Trophoblast cell (in vitro differentiated cells and primary cell): ENCODE results near the gene ALDH2.

Experiments
- DNase-seq, 2 donors: peaks; one replicate each; pipeline ENCODE4 v3.0.0-alpha.2; 2016
- H2AFZ ChIP-seq: 2 replicates; pipeline ENCODE4 v1.6.1; 2013; ENCODE audit warnings: low read length, moderate library complexity, mild to moderate bottlenecking; ENCODE audit not compliant: insufficient read depth, poor library complexity
- H2AK5ac ChIP-seq: 2 replicates; pipeline ENCODE4 v1.6.1; 2013; ENCODE audit warnings: mild to moderate bottlenecking, low read length
- H2BK120ac ChIP-seq: 2 replicates; pipeline ENCODE4 v1.6.1; 2013; ENCODE audit warnings: low read length, mild to moderate bottlenecking, moderate library complexity; ENCODE audit not compliant: insufficient read depth, poor library complexity
- H2BK12ac ChIP-seq: 2 replicates; pipeline ENCODE4 v1.6.1; 2013; ENCODE audit warnings: mild to moderate bottlenecking, low read length, moderate library complexity
- H2BK5ac ChIP-seq: 2 replicates; pipeline ENCODE4 v1.6.1; 2013; ENCODE audit warnings: low read length, low read depth, moderate library complexity, mild to moderate bottlenecking; ENCODE audit not compliant: poor library complexity
- H3K14ac ChIP-seq: 2 replicates; pipeline ENCODE4 v1.6.1; 2013; ENCODE audit warnings: mild to moderate bottlenecking, low read length
- H3K18ac ChIP-seq: 2 replicates; pipeline ENCODE4 v1.6.1; 2013; ENCODE audit warnings: mild to moderate bottlenecking, low read length
- H3K23ac ChIP-seq: 2 replicates; pipeline ENCODE4 v1.6.1; 2013; ENCODE audit warnings: low read length
- H3K27ac ChIP-seq: 2 replicates; pipeline ENCODE4 v1.5.1; 2013; ENCODE audit warnings: low read depth, mild to moderate bottlenecking, inconsistent platforms, low read length, moderate library complexity
- H3K27me3 ChIP-seq: 2 replicates; pipeline ENCODE4 v1.6.1; 2013; ENCODE audit warnings: inconsistent platforms, mild to moderate bottlenecking, low read length, moderate library complexity; ENCODE audit not compliant: insufficient read depth
- H3K36me3 ChIP-seq, 2 experiments: 1 replicate in 1 of 2; 2 replicates in 1 of 2; pipeline ENCODE4 v1.6.1; 2013; ENCODE audit warnings: low read length in 2 of 2, mild to moderate bottlenecking in 2 of 2, moderate library complexity in 1 of 2; ENCODE audit not compliant: insufficient read depth in 2 of 2, control insufficient read depth in 1 of 2
- H3K4ac ChIP-seq: 2 replicates; pipeline ENCODE4 v1.6.1; 2013; ENCODE audit warnings: low read depth, mild to moderate bottlenecking, low read length, moderate library complexity
- H3K4me1 ChIP-seq, 2 experiments: 1 replicate in 1 of 2; 2 replicates in 1 of 2; pipeline ENCODE4 v1.6.1; 2013; ENCODE audit warnings: low read length in 2 of 2, mild to moderate bottlenecking in 2 of 2, moderate library complexity in 1 of 2; ENCODE audit not compliant: insufficient read depth in 2 of 2, control insufficient read depth in 1 of 2
- H3K4me2 ChIP-seq: 2 replicates; pipeline ENCODE4 v1.6.1; 2013; ENCODE audit warnings: inconsistent platforms, mild to moderate bottlenecking, low read length, moderate library complexity
- H3K4me3 ChIP-seq: 2 replicates; pipeline ENCODE4 v1.5.1; 2013; ENCODE audit warnings: mild to moderate bottlenecking, low read depth, low read length, inconsistent platforms
- H3K79me1 ChIP-seq: one replicate; pipeline ENCODE4 v1.6.1; 2013; ENCODE audit warnings: low read length
- H3K79me2 ChIP-seq: 2 replicates; pipeline ENCODE4 v1.6.1; 2013; ENCODE audit warnings: low read length, mild to moderate bottlenecking; ENCODE audit not compliant: control insufficient read depth, insufficient read depth, poor library complexity
- H3K9ac ChIP-seq: 2 replicates; pipeline ENCODE4 v1.6.1; 2013; ENCODE audit warnings: mild to moderate bottlenecking, low read length
- H3K9me3 ChIP-seq: 2 replicates; pipeline ENCODE4 v1.6.1; 2013; ENCODE audit warnings: low read depth, mild to moderate bottlenecking, control low read depth, inconsistent platforms, low read length; ENCODE audit not compliant: insufficient read depth
- H4K12ac ChIP-seq: 2 replicates; pipeline ENCODE4 v1.6.1; 2013; ENCODE audit warnings: low read depth, mild to moderate bottlenecking, low read length, moderate library complexity
- H4K8ac ChIP-seq: 2 replicates; pipeline ENCODE4 v1.6.1; 2013; ENCODE audit warnings: low read depth, mild to moderate bottlenecking, low read length, moderate library complexity
- H4K91ac ChIP-seq: one replicate; pipeline ENCODE4 v1.6.1; 2013; ENCODE audit warnings: low read depth, mild to moderate bottlenecking, low read length, moderate library complexity
- WGBS: extraction: QIAGEN DNeasy Blood & Tissue Kit; methylation state at CpG from one replicate; pipeline ENCODE4 v1.1.7; 2013; ENCODE audit warnings: missing lambda C conversion rate; ENCODE audit not compliant: insufficient read length, insufficient coverage; ENCODE audit errors: extremely low coverage; 5-methylcytosine and 5-hydroxymethylcytosine counted together

Gene ALDH2

GRCh38 chr12:111792856-111793235 lies 26.1 kb downstream of the ALDH2 start:
- no peak overlapping the region for H3K27ac ChIP-seq
- H4K12ac ChIP-seq = no peak overlapping the region
- no peak overlapping the region for H2BK120ac ChIP-seq
- no peak overlapping the region for H2BK5ac ChIP-seq
- H3K36me3 ChIP-seq = peaks cover 47 to 51% of the 10 kb centered on the region in 2 experiments
- H3K4me3 ChIP-seq = no peak overlapping the region
- no peak overlapping the region for H2BK12ac ChIP-seq
- no peak overlapping the region for H3K4ac ChIP-seq
- H4K8ac ChIP-seq = no peak overlapping the region
- no peaks in the 10 kb centered on the region for H3K79me2 ChIP-seq
- no peaks in the 10 kb centered on the region for H3K79me1 ChIP-seq
- no peak overlapping the region for H2AFZ ChIP-seq
- no peaks in the 10 kb centered on the region for H3K9me3 ChIP-seq
- H3K4me1 ChIP-seq = peaks cover 0 to under 1% of the 10 kb centered on the region in 2 experiments
- DNase-seq = no peak
- no peak overlapping the region for H3K9ac ChIP-seq
- H3K14ac ChIP-seq = no peak overlapping the region
- H2AK5ac ChIP-seq = no peak overlapping the region
- H3K23ac ChIP-seq = no peak overlapping the region
- H4K91ac ChIP-seq = no peak overlapping the region
- no peaks in the 10 kb centered on the region for H3K27me3 ChIP-seq
- H3K18ac ChIP-seq = no peak overlapping the region
- no peak overlapping the region for H3K4me2 ChIP-seq
- no CpG with 5 or more reads among the region's 3 CpGs for WGBS

- Histone ChIP-seq H2BK12ac (no peak overlapping the region), H2BK5ac (no peak overlapping the region), H3K4me3 (no peak overlapping the region), H3K23ac (no peak overlapping the region), H3K4me2 (no peak overlapping the region), H4K91ac (no peak overlapping the region), H2AFZ (no peak overlapping the region), H3K79me1 (no peaks in the 10 kb centered on the region), H3K27ac (no peak overlapping the region), H3K9me3 (peaks cover 2% of the 10 kb centered on the region), H3K4me1 (peaks cover 3 to 6% of the 10 kb centered on the region in 2 experiments), H3K79me2 (no peaks in the 10 kb centered on the region), H3K36me3 (peaks cover 31 to 44% of the 10 kb centered on the region in 2 experiments), H4K12ac (no peak overlapping the region), H2AK5ac (no peak overlapping the region), H3K14ac (no peak overlapping the region), H3K9ac (no peak overlapping the region), H3K4ac (no peak overlapping the region), H3K18ac (no peak overlapping the region), H2BK120ac (no peak overlapping the region), H3K27me3 (no peaks in the 10 kb centered on the region), H4K8ac (no peak overlapping the region)
- WGBS = no CpG with 5 or more reads among the region's 4 CpGs
- no peak for DNase-seq
Observed at GRCh38 chr12:111798182-111798581, 31.4 kb downstream of the ALDH2 start.

GRCh38 chr12:111799758-111800157 lies 33.0 kb downstream of the ALDH2 start:
- peaks cover 3 to 6% of the 10 kb centered on the region in 2 experiments for H3K4me1 ChIP-seq
- H3K9me3 ChIP-seq = peaks cover 2% of the 10 kb centered on the region
- H3K4me2 ChIP-seq = no peak overlapping the region
- no peak overlapping the region for H2BK5ac ChIP-seq
- no peak overlapping the region for H3K9ac ChIP-seq
- no peak overlapping the region for H4K12ac ChIP-seq
- H2BK120ac ChIP-seq = no peak overlapping the region
- H3K79me2 ChIP-seq = no peaks in the 10 kb centered on the region
- H3K4me3 ChIP-seq = no peak overlapping the region
- no CpG with 5 or more reads among the region's 9 CpGs for WGBS
- H2AK5ac ChIP-seq = no peak overlapping the region
- no peak overlapping the region for H3K4ac ChIP-seq
- no peak overlapping the region for H4K8ac ChIP-seq
- no peak overlapping the region for H2BK12ac ChIP-seq
- H3K36me3 ChIP-seq = peaks cover 35 to 41% of the 10 kb centered on the region in 2 experiments
- no peak overlapping the region for H3K18ac ChIP-seq
- no peak overlapping the region for H2AFZ ChIP-seq
- no peaks in the 10 kb centered on the region for H3K79me1 ChIP-seq
- DNase-seq = no peak
- H3K27ac ChIP-seq = no peak overlapping the region
- no peaks in the 10 kb centered on the region for H3K27me3 ChIP-seq
- no peak overlapping the region for H3K14ac ChIP-seq
- no peak overlapping the region for H3K23ac ChIP-seq
- no peak overlapping the region for H4K91ac ChIP-seq

GRCh38 chr12:111803038-111803626 lies 36.4 kb downstream of the ALDH2 start:
- Histone ChIP-seq H3K9ac (no peak overlapping the region), H3K4me1 (peaks cover 3% of the 10 kb centered on the region in 2 experiments), H3K18ac (no peak overlapping the region), H4K91ac (no peak overlapping the region), H3K4me3 (no peak overlapping the region), H4K12ac (no peak overlapping the region), H3K36me3 (peaks cover 40 to 52% of the 10 kb centered on the region in 2 experiments), H2AK5ac (no peak overlapping the region), H3K14ac (no peak overlapping the region), H3K9me3 (no peaks in the 10 kb centered on the region), H2BK120ac (no peak overlapping the region), H3K27ac (no peak overlapping the region), H3K79me1 (no peaks in the 10 kb centered on the region), H3K79me2 (no peaks in the 10 kb centered on the region), H3K4ac (no peak overlapping the region), H4K8ac (no peak overlapping the region), H2BK5ac (no peak overlapping the region), H3K4me2 (no peak overlapping the region), H3K27me3 (no peaks in the 10 kb centered on the region), H2BK12ac (no peak overlapping the region), H3K23ac (no peak overlapping the region), H2AFZ (no peak overlapping the region)
- WGBS = no CpG with 5 or more reads among the region's 6 CpGs
- no peak for DNase-seq
